Left lung (tissue), 10 donors: ENCODE measurements around the gene TXNDC5. TPM values are rescaled to one million over a fixed set of nuclear protein-coding genes. Genes with fewer than 3 reads are reported as not detected.

Experiments
- ATAC-seq: fragments of 200-7000 bp; cut with Tn5 transposase; one replicate; pipeline ENCODE4 v1.9.1; 2020; ENCODE audit warnings: moderate library complexity
- DNase-seq, 4 donors: peaks; one replicate each; pipeline ENCODE4 v3.0.0-alpha.2; 2013 to 2020
- H3K27ac ChIP-seq, 2 donors: fragments of 200-600 bp; sonication (generic) in 1 of 2; one replicate each; pipeline versions ENCODE4 v1.5.0 to v1.8.0; 2020 to 2021
- H3K27me3 ChIP-seq, 2 donors: fragments of 200-600 bp; sonication (generic) in 1 of 2; one replicate each; pipeline versions ENCODE4 v1.5.0 to v1.8.0; 2020 to 2021
- H3K36me3 ChIP-seq, 2 donors: fragments of 200-600 bp; sonication (generic) in 1 of 2; one replicate each; pipeline versions ENCODE4 v1.5.0 to v1.8.0; 2020 to 2021
- H3K4me1 ChIP-seq, 2 donors: fragments of 200-600 bp; one replicate each; pipeline ENCODE4 v1.8.0; 2021
- H3K4me3 ChIP-seq, 2 donors: fragments of 200-600 bp; sonication (generic) in 1 of 2; one replicate each; pipeline versions ENCODE4 v1.5.0 to v1.8.0; 2020 to 2021; ENCODE audit warnings: mild to moderate bottlenecking in 1 of 2
- H3K9me3 ChIP-seq, 2 donors: fragments of 200-600 bp; sonication (generic) in 1 of 2; one replicate each; pipeline versions ENCODE4 v1.5.0 to v1.8.0; 2020 to 2021
- intact Hi-C, 2 donors: fragments of 100-400 bp; cut with DNase I; formaldehyde crosslinking; loops; one replicate each; pipeline versions ENCODE4 v1.11.2 to v1.14.2; 2022
- polyA plus RNA-seq, 6 donors: library from polyadenylated mRNA; unstranded; fragments of 120-200 nt; gene quantifications; one replicate each; pipeline ENCODE4 v1.2.1, GENCODE V29; 2013; ENCODE audit not compliant: insufficient read length in 6 of 6
- total RNA-seq, 2 donors: library from RNA; stranded (reverse); fragmentation: NEBNext Ultra II Directional; extraction: Animal tissue kit (Norgen Biotek cat#: 25700); gene quantifications; one replicate each; pipeline ENCODE4 v1.2.1, GENCODE V29; 2021
- TF ChIP-seq, protein P1 (sequence below), 2 donors: fragments of 200-600 bp; sonication (generic) in 1 of 2; IDR thresholded peaks; one replicate each; pipeline versions ENCODE4 v1.5.0 to v1.8.0; 2021; ENCODE audit warnings: antibody characterized with exemption in 2 of 2
- donor health status: DM: no; HTN: yes; CAD: no.
- donor health status: DM: no; HTN: no; CAD: no.

Gene TXNDC5
- total and polyA plus RNA-seq, 8 donors: 93.2 to 224 (median 115) TPM

DNA sequence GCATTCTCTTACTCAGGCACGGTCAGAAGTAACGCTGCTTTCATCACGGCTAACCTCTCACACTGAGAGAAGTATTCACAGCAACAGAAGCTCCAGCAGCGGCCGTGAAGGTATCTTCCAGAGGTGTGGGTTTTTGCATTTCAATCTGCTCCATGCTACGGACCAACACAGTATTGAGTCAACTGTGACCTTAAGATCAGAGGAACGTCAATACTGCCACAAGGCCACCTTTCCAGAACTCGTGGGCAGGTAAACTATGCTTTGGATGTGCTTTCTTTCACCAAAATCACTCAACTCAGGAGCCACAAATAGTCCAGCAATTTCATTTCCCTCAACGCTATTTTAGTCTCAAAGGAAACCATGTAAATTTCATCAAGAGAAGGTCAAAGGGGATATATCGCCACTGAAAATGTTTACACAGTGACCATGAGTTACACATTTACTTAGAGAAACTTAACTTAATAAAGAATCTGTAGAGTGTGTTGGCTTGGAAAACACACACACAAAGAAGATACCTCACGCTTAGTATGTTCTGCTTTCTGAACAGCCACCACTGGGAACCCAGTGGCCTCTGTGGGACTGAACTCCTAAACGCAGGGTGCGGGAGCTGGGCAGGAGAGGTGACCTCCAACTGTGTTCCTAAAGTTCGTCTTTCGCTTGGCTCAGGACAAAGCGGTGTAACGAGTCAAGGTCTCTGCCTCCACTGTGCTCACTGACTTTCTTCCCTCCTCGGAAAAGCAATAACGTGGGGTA lies 27.9 kb downstream of the TXNDC5 start:
- H3K36me3 ChIP-seq: peaks cover 0 to 83% of the 10 kb centered on the region in 2 donors
- no peak overlapping the region for H3K4me3 ChIP-seq
- H3K27ac ChIP-seq: no peak overlapping the region
- intact Hi-C loops: no loop called here
- no peaks in the 10 kb centered on the region for H3K27me3 ChIP-seq
- no peak for ATAC-seq
- no peak for DNase-seq
- H3K4me1 ChIP-seq: no peaks in the 10 kb centered on the region
- TF ChIP-seq, protein P1, sequence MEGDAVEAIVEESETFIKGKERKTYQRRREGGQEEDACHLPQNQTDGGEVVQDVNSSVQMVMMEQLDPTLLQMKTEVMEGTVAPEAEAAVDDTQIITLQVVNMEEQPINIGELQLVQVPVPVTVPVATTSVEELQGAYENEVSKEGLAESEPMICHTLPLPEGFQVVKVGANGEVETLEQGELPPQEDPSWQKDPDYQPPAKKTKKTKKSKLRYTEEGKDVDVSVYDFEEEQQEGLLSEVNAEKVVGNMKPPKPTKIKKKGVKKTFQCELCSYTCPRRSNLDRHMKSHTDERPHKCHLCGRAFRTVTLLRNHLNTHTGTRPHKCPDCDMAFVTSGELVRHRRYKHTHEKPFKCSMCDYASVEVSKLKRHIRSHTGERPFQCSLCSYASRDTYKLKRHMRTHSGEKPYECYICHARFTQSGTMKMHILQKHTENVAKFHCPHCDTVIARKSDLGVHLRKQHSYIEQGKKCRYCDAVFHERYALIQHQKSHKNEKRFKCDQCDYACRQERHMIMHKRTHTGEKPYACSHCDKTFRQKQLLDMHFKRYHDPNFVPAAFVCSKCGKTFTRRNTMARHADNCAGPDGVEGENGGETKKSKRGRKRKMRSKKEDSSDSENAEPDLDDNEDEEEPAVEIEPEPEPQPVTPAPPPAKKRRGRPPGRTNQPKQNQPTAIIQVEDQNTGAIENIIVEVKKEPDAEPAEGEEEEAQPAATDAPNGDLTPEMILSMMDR (IDR thresholded peaks at IDR 0.05): no peak
- no peaks in the 10 kb centered on the region for H3K9me3 ChIP-seq

DNA sequence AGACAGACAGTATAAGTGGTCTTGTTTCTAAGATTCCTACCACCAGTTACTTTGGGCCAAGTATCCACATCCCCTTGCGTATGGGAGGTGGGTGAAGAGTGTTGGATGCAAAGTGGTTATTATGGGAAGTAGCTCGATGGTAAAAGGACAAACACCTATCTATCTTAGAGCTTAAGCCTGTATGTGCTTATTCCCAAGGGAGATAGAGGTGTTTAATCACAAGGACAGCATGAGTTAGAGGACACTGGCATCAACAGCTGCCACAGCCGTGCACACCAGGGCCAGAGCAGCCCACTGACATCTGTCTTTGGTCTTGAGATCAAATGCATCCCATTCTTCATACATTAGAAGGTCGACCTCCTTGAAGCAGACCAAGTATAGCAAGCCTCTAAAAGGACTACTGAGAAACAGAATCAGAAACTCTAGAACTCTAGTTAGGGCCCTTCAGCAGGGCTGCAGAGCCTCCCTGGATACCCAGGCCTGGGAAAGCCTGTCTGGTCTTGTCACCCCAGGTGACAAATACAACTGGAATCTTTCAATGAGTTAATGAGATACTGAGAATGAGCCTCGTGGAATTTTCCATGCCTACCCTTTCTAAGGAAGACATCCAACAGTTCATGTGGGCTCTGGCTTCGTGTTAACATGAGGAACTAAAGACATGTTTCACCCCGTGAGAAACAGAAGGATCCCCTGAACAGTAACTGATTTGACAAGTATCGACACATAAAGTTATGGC lies 28.7 kb downstream of the TXNDC5 start:
- Histone ChIP-seq H3K4me3 (no peak overlapping the region), H3K36me3 (peaks cover 0 to 76% of the 10 kb centered on the region in 2 donors), H3K4me1 (no peaks in the 10 kb centered on the region), H3K9me3 (no peaks in the 10 kb centered on the region), H3K27me3 (no peaks in the 10 kb centered on the region), H3K27ac (no peak overlapping the region)
- intact Hi-C loops: no loop called here
- no peak for ATAC-seq
- TF ChIP-seq, protein P1 (IDR thresholded peaks at IDR 0.05): no peak
- no peak for DNase-seq

DNA sequence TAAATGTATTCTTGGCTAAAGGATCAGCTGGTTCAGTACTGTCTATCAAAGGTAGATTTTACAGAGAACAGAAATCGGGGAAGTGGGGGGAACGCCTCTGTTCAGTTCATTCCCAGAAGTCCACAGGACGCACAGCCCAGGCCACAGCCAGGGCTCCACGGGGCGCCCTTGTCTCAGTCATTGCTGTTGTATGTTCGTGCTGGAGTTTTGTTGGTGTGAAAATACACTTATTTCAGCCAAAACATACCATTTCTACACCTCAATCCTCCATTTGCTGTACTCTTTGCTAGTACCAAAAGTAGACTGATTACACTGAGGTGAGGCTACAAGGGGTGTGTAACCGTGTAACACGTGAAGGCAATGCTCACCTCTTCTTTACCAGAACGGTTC lies 29.9 kb downstream of the TXNDC5 start:
- intact Hi-C loops: no loop called here
- ATAC-seq (no peak), DNase-seq (no peak)
- no peaks in the 10 kb centered on the region for H3K4me1 ChIP-seq
- no peak overlapping the region for H3K27ac ChIP-seq
- no peak overlapping the region for H3K4me3 ChIP-seq
- H3K27me3 ChIP-seq: no peaks in the 10 kb centered on the region
- H3K9me3 ChIP-seq: no peaks in the 10 kb centered on the region
- H3K36me3 ChIP-seq: peaks cover 0 to 63% of the 10 kb centered on the region in 2 donors
- TF ChIP-seq, protein P1 (IDR thresholded peaks at IDR 0.05): no peak

DNA sequence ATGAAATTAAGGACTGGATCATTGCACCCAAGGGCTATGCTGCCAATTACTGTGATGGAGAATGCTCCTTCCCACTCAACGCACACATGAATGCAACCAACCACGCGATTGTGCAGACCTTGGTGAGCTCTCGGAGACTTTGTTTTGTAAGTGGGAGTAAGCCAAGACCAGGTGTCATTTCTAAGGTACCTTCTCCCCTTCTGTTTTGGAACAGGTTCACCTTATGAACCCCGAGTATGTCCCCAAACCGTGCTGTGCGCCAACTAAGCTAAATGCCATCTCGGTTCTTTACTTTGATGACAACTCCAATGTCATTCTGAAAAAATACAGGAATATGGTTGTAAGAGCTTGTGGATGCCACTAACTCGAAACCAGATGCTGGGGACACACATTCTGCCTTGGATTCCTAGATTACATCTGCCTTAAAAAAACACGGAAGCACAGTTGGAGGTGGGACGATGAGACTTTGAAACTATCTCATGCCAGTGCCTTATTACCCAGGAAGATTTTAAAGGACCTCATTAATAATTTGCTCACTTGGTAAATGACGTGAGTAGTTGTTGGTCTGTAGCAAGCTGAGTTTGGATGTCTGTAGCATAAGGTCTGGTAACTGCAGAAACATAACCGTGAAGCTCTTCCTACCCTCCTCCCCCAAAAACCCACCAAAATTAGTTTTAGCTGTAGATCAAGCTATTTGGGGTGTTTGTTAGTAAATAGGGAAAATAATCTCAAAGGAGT lies 30.4 kb downstream of the TXNDC5 start:
- Histone ChIP-seq H3K4me3 (no peak overlapping the region), H3K36me3 (peaks cover 0 to 58% of the 10 kb centered on the region in 2 donors), H3K27me3 (no peaks in the 10 kb centered on the region), H3K9me3 (no peaks in the 10 kb centered on the region), H3K4me1 (no peaks in the 10 kb centered on the region), H3K27ac (no peak overlapping the region)
- TF ChIP-seq, protein P1 (IDR thresholded peaks at IDR 0.05): no peak
- no peak for ATAC-seq
- intact Hi-C loops: no loop called here
- no peak for DNase-seq

DNA sequence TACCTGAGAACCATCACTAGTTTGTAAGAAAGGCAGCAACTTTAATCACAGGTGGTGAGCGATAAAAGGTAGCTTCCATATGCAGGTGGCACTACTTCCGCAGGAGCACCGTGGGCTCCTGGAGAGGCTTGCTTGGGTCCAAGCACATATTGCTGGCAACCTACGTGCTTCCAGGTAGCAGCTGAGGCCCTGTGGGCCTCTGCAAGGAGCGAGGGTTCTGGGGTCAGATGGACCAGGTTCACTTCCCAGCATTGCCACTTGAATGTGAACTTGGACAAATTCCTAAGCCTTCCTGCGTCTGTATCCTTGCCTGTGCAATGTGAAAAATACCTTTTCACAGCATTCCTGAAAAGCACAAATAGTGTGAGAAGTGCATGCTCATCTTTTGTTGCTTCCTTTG lies 31.0 kb downstream of the TXNDC5 start:
- ATAC-seq (no peak), DNase-seq (no peak)
- Histone ChIP-seq H3K27me3 (no peaks in the 10 kb centered on the region), H3K4me3 (no peak overlapping the region), H3K4me1 (no peaks in the 10 kb centered on the region), H3K36me3 (peaks cover 0 to 52% of the 10 kb centered on the region in 2 donors), H3K27ac (no peak overlapping the region), H3K9me3 (no peaks in the 10 kb centered on the region)
- TF ChIP-seq, protein P1 (IDR thresholded peaks at IDR 0.05): no peak
- intact Hi-C loops: no loop called here
